ENCODE measurements around the gene CDK7.
"Not testable (repeated sequence)": the region's sequence is repeated elsewhere in the genome, so short reads cannot be mapped to it uniquely, and the experiment has no call there.

Gene CDK7

DNA sequence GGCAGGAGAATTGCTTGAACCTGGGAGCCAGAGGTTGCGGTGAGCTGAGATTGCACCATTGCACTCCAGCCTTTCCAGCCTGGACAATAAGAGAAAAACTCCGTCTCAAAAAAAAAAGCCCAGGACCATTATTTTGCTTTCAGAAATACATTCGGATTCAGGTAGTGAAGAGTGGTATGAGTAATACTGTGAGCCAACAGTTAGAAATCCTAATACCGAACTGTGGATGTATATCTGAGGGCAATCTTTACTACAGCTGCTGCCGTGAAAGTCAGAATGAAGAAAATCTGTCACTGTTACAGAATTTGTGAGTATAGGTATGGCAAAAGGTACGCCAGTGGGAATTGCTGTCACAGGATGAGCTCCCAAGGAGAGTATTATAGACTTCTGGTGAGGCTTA lies 3.4 kb upstream of the CDK7 start:
- no peak for DNase-seq (ENCODE audit: low read depth, low spot score)
- H3K4me3 ChIP-seq (ENCODE audit: low read length) = no peak overlapping the region

DNA sequence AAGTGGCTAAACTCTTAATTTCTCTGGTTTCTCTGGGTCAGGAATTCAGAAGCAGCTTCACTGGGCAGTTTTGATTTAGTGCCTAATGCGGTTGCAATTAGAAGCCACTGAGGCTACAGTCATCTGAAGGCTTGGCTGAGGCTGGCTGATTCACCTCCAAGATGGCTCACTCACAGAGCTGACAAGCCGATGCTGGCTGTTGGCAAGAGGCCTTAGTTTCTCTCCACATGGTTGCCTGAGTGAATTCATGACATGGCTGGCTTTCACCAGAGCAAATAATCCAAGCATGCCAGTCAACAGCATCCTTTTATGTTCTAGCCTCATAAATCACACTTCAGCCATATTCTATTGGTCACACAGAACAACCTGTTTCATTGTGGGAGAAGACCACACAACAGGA lies 2.8 kb upstream of the CDK7 start:
- no peak for DNase-seq (ENCODE audit: low read depth, low spot score)
- no peak overlapping the region for H3K4me3 ChIP-seq (ENCODE audit: low read length)

DNA sequence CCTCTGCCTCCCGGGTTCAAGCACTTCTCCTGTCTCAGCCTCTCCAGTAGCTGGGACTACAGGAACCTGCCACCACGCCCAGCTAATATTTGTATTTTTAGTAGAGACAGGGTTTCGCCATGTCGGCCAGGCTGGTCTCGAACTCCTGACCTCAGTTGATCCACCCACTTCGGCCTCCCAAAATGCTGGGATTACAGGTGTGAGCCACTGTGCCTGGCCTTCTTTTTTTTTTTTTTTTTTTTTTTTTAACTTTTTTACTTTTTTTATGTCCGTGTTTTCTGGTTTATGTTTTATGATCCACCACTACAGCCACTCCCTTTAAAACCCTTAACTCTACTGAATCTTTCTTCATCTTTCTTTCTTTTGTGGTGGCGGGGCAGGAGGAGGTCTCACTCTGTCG lies 2.0 kb downstream of the CDK7 start:
- H3K4me3 ChIP-seq (ENCODE audit: low read length); DNase-seq (ENCODE audit: low read depth, low spot score): not testable (repeated sequence)

DNA sequence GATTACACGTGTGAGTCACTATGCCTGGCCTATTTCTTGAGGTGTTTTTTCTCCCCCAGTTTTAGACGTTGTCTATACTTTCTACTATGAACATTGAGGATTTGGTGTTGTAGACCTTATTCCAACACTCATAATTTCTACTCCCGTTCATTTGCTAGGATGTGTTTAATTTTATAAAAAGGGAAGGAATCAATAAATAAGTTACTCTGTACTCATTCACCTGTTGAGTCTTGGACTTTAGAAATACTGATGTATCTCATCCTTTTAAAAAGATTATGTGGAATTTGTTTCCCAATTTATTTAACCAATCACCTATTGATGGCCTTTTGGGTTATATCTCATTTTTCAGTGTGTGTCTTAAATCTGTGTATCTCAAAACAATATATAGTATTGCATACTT lies 3.2 kb downstream of the CDK7 start:
- H3K4me3 ChIP-seq (ENCODE audit: low read length) = no peak overlapping the region
- no peak for DNase-seq (ENCODE audit: low read depth, low spot score)

DNA sequence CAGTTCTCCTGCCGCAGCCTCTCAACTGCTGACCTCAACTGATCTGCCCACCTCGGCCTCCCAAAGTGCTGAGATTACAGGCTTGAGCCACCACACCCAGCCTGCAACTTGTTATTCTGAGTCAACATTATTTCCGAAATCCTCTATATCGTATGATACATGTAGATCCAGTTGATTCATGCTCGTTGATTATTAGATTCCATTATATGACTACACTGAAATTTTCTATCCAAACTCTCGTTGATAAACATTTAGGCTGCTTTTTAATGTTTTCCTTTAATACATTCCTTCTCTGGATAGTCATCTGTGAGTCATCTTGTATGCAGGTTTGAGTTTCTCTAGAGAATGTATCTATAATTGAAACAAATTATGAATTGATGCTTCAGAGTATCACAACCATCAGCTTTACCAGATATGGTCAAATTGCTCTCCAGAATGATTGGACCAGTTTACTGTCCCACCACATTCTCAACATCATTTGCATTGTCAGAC lies 4.1 kb downstream of the CDK7 start:
- H3K4me3 ChIP-seq (ENCODE audit: low read length) = no peak overlapping the region
- no peak for DNase-seq (ENCODE audit: low read depth, low spot score)

DNA sequence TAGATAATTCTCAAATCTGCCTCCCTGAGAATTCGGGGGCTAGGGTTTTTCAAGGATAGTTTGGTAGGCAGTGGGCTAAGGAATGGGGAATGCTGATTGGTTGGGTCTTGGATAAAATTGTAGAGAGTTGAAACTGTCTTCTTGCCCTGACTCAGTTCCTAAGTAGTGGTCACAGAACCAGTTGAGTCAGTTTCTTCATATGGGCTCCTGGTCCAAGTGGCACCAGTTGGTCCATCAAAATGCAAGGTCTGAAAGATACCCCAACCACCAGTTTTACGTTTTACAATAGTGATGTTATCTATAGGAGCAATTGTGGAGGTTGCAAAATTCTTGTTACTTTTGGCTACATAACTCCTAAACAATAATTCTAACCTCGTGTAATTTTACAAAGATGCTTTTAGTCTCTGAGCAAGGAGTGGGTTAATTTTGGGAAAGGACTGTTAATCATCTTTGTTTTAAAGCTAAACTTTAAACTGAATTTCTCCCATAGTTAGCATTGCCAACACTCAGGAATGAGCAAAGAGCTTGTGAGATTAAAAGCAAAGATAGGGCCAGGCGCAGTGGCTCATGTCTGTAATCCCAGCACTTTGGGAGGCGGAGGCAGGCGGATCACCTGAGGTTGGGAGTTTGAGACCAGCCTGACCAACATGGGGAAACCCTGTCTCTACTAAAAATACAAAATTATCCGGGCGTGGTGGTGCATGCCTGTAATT lies 7.7 kb downstream of the CDK7 start:
- H3K4me3 ChIP-seq (ENCODE audit: low read length) = no peak overlapping the region
- DNase-seq (ENCODE audit: low read depth, low spot score) = no peak

DNA sequence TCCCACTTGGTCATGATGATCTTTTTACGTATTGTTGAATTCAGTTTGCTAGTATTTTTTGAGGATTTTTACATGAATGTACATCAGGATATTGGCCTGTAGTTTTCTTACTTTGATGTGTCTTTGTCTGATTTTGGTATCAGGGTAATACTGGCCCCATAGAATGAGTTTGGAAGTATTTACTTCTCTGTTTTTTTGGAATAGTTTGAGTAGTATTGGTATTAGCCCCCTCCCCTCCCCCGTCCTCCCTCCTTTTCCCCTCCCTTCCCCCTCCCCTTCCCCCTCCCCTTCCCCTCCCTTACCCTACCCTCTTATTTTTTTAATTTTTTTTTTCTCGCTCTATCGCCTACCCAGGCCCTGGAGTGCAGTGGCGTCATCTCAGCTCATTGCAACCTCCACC lies 10.3 kb downstream of the CDK7 start:
- no peak overlapping the region for H3K4me3 ChIP-seq (ENCODE audit: low read length)
- DNase-seq (ENCODE audit: low read depth, low spot score) = no peak

DNA sequence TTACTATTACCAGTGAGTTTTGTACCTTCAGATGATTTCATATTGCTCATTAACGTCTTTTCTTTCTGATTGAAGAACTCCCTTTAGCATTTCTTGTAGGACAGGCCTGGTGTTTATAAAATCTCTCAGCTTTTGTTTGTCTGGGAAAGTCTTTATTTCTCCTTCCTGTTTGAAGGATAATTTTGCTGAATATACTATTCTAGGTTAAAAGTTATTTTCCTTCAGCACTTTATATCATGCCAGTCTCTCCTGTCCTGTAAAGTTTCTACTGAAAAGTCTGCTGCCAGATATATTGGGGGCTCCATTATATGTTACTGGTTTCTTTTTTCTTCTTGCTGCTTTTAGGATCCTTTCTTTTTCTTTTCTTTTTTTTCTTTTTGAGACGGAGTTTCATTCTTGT lies 13.3 kb downstream of the CDK7 start:
- H3K4me3 ChIP-seq (ENCODE audit: low read length) = no peak overlapping the region
- DNase-seq (ENCODE audit: low read depth, low spot score) = no peak

DNA sequence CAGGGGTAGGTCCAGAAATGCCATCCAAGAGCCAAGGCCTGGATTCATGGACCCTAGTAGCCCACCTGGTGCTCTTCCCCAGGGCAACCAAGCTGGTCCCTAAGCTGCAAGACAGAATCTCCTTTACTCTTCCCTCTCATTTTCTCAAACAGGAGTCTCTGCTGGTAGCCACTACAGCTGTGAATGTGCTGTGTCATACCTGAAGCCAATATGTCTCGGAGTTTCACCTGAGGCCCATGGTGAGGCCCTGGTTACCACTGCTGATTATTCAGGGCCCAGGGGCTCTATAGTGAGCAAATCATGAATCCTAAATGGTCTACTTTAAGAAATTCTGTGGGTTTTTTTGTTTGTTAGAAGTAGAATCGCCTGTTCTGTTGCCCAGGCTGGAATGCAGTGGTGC lies 15.9 kb downstream of the CDK7 start:
- no peak overlapping the region for H3K4me3 ChIP-seq (ENCODE audit: low read length)
- no peak for DNase-seq (ENCODE audit: low read depth, low spot score)

DNA sequence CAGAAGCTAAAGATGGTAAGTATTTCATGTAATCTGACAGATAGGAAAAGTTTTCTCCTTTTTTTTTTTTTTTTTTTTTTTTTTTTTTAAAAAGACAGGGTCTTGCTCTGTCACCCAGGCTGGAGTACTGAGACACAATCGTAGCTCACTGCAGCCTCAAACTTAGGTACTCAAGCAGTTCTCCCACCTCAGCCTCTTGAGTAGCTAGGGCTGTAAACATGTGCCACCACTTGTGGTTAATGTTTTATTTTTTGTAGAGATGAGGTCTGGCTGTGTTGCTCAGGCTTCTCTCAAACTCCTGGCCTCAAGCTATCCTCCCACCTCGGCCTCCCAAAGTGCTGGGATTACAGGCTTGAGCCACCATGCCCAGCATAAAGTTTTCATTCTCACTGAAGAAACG lies 17.8 kb downstream of the CDK7 start:
- no peak for DNase-seq (ENCODE audit: low read depth, low spot score)
- H3K4me3 ChIP-seq (ENCODE audit: low read length) = no peak overlapping the region

DNA sequence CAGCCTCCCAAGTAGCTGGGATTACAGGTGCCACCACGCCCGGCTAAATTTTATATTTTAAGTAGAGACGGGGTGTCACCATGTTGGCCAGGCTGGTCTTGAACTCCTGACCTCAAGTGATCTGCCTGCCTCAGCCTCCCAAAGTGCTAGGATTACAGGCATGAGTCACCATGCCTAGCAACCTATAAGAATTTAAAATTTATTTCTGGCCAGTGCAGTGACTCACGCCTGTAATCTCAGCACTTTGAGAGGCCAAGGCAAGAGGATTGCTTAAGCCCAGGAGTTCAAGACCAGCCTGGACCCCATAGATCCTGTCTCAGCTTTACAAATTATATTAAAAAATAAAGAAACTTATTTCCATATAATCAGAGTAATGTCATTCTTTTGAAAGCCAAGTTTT lies 21.3 kb downstream of the CDK7 start:
- H3K4me3 ChIP-seq (ENCODE audit: low read length); DNase-seq (ENCODE audit: low read depth, low spot score): not testable (repeated sequence)

DNA sequence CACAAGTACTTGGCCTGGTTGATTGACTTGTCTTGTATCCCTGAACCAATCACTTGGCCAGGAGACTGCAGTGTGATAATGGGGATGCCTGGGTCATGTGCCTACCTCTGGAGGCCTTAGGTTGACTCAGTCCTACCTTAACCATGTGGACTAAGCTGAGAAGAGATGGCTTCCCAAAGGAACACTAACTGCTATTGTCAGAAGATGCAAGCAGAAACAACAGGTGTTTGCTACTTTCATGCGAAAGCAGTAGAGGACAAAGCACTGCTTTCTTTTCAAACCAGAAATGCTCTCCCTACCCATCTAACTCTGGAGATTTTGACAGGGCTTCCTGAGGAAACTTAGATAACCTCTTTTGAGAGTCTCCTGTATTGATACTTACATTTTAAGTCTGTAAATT lies 22.9 kb downstream of the CDK7 start:
- no peak for DNase-seq (ENCODE audit: low read depth, low spot score)
- H3K4me3 ChIP-seq (ENCODE audit: low read length) = no peak overlapping the region

DNA sequence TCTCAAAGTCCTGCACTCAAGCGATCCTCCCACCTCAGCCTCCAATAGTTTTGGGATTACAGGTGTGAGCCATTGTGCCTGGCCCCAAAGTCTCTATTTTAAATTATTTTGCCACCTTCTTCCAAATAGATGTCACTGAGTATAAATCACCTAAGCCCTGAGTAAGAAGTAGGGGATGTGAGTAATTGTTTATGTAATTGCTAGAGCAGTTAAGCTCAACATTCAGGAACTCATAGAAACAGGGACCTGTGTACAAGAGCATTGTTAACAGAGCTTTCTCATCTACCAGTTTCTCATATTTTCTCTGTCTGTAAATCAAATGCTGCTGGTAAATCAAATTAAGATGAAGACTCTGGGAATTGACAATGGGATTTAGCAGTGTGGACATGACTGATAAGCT lies 26.3 kb downstream of the CDK7 start:
- H3K4me3 ChIP-seq (ENCODE audit: low read length) = no peak overlapping the region
- no peak for DNase-seq (ENCODE audit: low read depth, low spot score)

DNA sequence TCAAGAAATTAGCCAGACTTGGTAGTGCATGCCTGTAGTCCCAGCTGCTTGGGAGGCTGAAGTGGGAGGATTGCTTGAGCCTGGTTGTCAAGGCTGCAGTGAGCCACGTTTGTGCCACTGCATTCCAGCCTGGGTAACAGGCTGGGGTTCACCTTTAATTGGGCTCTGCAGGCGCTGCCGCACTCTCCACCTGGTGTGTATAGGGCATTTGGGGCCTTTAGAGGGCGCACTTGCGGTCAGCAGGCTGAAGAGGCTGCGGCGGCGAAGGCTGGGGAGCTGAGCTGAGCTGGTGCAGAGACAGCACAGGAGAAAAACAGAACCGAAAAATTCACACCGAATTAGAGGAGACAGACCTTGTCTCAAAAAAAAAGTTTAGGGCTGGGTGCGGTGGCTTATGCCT lies 31.2 kb downstream of the CDK7 start:
- H3K4me3 ChIP-seq (ENCODE audit: low read length) = no peak overlapping the region
- DNase-seq (ENCODE audit: low read depth, low spot score) = no peak

DNA sequence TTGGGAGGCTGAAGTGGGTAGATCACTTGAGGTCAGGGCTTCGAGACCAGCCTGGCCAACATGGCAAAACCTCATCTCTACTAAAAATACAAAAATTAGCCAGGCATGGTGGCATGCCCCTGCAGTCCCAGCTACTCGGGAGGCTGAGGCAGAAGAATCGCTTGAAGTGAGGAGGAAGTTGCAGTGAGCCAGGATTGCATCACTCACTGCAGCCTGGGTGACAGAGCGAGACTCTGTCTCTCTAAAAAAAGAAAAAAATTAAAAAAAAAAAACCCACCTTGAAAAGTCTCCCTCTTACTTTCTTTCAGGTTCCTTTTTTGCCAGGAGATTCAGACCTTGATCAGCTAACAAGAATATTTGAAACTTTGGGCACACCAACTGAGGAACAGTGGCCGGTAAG lies 34.2 kb downstream of the CDK7 start:
- DNase-seq (ENCODE audit: low read depth, low spot score) = no peak
- no peak overlapping the region for H3K4me3 ChIP-seq (ENCODE audit: low read length)

DNA sequence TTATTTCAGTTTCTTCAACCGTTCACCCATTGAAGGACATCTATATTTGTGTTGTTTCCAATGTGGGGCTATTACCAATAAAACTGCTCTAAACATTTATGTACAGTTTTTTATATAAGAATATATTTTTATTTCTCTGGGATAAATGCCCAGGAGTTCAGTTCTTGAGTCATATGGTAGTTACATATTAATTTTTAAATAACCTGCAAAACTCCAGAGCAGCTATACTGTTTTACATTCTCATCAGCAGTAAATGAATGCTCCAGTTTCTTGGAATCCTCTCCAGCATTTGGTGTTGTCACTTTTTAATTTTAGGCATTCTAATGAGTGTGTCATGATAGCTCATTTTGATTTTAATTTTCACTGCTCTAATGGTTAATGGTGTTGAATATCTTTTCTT lies 36.2 kb downstream of the CDK7 start:
- no peak overlapping the region for H3K4me3 ChIP-seq (ENCODE audit: low read length)
- no peak for DNase-seq (ENCODE audit: low read depth, low spot score)

DNA sequence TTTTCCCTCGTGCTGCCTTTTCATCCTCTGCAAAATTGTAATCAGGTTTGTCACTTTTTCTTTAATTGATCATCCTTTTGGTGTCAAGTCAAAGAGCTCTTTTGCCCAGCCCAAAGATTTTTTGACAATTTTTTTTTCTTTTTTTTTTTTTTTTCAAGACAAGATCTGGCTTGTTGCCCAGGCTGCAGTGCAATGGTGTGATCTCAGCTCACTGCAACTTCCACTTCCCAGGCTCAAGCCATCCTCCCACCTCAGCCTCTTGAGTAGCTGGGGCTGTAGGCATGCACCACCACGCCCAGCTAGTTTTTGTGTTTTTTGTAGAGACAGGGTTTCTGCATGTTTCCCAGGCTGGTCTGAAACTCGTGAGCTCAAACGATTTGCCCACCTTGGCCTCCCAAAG lies 36.7 kb downstream of the CDK7 start:
- DNase-seq (ENCODE audit: low read depth, low spot score) = peak; percentile 10
- H3K4me3 ChIP-seq (ENCODE audit: low read length) = no peak overlapping the region

DNA sequence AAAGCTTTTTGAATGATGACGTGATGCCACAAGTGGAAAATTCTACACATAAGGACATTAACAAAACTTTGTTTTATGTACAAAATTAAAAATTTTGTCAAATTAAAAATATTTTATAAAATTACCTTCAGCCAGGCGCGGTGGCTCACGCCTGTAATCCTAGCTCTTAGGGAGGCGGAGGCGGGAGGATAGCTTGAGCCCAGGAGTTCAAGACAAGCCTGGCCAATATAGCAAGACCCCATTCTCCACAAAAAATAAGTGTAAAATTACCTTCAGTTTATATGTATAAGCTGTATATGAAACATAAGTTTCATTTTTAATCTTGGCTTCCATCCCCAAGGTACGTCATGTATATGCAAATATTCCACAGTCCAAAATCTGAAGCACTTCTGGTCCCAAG lies 40.9 kb downstream of the CDK7 start:
- no peak for DNase-seq (ENCODE audit: low read depth, low spot score)
- H3K4me3 ChIP-seq (ENCODE audit: low read length) = no peak overlapping the region

DNA sequence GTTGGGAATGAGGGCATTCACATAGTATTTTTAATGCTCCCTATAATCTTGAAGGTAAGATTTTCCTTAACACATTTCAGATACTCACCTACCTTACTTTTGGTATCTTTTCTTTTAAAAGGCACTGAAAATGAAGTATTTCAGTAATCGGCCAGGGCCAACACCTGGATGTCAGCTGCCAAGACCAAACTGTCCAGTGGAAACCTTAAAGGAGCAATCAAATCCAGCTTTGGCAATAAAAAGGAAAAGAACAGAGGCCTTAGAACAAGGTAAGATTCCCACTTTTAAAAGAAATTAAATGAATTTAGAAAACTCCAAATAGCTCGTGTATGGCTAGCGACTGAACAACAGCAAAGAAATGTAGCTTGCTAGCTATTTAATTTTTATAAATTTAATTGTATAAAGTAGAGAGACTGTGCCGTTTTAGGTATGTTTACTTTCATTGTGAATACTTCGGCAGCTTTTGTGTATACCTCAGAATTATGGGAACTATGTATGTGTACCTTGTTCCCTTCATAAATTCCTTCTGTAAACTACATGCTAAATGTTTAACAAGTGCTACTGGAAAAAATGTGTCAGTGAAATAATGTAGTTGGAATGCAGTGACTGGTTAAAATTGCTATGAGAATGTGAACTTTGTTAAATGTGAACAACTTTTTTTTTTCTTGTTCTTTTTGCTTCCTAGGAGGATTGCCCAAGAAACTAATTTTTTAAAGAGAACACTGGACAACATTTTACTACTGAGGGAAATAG lies 41.9 kb downstream of the CDK7 start:
- DNase-seq (ENCODE audit: low read depth, low spot score) = no peak
- H3K4me3 ChIP-seq (ENCODE audit: low read length) = no peak overlapping the region

DNA sequence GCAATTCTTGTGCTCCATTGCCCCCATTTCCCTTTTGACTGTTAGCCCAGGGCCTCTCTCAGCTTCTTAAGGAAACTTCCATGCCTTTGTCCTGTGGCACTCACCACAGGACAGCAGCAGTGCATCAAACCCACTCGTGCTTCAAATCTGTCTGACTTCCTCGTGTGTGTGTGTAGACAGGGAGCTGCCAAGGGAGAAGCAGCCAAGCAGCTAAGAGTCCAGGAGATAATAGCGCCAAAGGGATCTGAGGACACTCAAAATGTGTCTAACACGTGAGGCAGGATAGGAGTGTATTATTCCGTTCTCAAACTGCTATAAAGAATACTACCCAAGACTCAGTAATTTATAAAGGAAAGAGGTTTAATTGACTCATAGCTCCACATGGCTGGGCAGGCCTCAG lies 44.8 kb downstream of the CDK7 start:
- H3K4me3 ChIP-seq (ENCODE audit: low read length) = no peak overlapping the region

DNA sequence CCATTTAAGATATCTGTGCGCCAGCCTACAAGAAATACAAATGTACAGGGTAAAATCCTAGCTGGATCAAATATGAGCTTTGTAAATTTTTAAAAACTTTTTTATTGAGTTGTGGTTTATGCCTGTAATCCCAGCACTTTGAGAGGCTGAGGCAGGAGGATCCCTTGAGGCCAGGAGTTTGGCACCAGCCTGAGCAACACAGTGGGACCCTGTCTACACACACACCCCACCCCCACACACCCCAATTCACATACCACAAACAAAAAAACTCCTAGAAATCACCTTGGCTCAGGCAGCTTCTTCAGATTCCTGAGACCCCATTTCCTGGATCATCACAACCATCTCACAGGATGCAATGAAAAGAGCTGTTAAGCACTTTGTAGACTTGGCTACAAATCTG lies 46.4 kb downstream of the CDK7 start:
- no peak for DNase-seq (ENCODE audit: low read depth, low spot score)
- no peak overlapping the region for H3K4me3 ChIP-seq (ENCODE audit: low read length)

More for the DNA sequence above, 44.8 kb downstream of the CDK7 start:
- DNase-seq (ENCODE audit: low read depth, low spot score) = no peak
